ENCODE data around the gene NUP98.

DNA sequence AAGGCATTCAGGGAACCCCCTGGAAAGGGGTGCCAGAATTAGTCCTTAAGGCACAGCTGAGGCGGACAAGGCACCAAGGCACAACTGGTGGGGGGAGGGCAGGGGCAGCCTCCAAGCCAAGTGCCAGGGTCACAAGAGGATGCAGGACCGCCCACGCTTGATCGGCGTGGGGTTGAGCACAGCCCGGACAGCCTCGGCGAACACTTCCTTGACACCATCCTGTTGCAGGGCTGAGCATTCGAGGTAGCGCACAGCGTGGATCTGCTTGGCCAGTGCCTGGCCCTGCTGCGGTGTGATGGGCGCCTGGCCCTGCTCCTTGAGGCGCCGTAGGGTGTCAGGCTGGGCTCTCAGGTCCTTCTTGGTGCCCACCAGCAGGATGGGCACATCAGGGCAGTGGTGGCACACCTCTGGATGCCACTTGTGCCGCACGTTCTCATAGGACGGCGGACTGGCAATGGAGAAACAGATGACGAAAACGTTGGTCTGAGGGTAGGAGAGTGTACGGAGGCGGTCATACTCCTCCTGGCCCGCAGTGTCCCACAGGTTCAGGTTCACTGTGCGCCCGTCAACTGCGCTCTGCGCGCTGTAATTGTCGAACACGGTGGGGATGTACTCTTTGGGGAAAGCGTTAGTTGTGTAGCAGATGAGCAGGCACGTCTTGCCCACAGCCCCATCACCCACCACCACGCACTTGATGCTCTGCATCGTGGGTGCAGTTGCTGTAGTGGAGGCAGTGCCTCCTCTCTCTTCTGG, 30.3 kb upstream of the NUP98 start:
- TF ChIP-seq, protein P1, sequence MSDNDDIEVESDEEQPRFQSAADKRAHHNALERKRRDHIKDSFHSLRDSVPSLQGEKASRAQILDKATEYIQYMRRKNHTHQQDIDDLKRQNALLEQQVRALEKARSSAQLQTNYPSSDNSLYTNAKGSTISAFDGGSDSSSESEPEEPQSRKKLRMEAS (IDR thresholded peaks at IDR 0.05; ENCODE audit: low read depth): no peak
- TF ChIP-seq, protein P2, sequence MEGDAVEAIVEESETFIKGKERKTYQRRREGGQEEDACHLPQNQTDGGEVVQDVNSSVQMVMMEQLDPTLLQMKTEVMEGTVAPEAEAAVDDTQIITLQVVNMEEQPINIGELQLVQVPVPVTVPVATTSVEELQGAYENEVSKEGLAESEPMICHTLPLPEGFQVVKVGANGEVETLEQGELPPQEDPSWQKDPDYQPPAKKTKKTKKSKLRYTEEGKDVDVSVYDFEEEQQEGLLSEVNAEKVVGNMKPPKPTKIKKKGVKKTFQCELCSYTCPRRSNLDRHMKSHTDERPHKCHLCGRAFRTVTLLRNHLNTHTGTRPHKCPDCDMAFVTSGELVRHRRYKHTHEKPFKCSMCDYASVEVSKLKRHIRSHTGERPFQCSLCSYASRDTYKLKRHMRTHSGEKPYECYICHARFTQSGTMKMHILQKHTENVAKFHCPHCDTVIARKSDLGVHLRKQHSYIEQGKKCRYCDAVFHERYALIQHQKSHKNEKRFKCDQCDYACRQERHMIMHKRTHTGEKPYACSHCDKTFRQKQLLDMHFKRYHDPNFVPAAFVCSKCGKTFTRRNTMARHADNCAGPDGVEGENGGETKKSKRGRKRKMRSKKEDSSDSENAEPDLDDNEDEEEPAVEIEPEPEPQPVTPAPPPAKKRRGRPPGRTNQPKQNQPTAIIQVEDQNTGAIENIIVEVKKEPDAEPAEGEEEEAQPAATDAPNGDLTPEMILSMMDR (IDR thresholded peaks at IDR 0.05): no peak
- TF ChIP-seq, protein P3, sequence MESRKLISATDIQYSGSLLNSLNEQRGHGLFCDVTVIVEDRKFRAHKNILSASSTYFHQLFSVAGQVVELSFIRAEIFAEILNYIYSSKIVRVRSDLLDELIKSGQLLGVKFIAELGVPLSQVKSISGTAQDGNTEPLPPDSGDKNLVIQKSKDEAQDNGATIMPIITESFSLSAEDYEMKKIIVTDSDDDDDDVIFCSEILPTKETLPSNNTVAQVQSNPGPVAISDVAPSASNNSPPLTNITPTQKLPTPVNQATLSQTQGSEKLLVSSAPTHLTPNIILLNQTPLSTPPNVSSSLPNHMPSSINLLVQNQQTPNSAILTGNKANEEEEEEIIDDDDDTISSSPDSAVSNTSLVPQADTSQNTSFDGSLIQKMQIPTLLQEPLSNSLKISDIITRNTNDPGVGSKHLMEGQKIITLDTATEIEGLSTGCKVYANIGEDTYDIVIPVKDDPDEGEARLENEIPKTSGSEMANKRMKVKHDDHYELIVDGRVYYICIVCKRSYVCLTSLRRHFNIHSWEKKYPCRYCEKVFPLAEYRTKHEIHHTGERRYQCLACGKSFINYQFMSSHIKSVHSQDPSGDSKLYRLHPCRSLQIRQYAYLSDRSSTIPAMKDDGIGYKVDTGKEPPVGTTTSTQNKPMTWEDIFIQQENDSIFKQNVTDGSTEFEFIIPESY (IDR thresholded peaks at IDR 0.05; ENCODE audit: borderline replicate concordance, low read depth): no peak
- no peak for TF ChIP-seq SIN3A (IDR thresholded peaks at IDR 0.05; ENCODE audit: borderline replicate concordance, low read depth, low read length)
- TF ChIP-seq SMC3 (IDR thresholded peaks at IDR 0.05; ENCODE audit: low read depth, low read length): no peak
- TF ChIP-seq EP300 (IDR thresholded peaks at IDR 0.05; ENCODE audit: borderline replicate concordance in 1 of 2, low read depth in 1 of 2, low read length in 1 of 2): no peak
- TF ChIP-seq RAD21 (IDR thresholded peaks at IDR 0.05; ENCODE audit: low read length): no peak
- TF ChIP-seq POLR2AphosphoS5 (IDR thresholded peaks at IDR 0.05; ENCODE audit: low read depth, low read length): no peak
- TF ChIP-seq, protein P4, sequence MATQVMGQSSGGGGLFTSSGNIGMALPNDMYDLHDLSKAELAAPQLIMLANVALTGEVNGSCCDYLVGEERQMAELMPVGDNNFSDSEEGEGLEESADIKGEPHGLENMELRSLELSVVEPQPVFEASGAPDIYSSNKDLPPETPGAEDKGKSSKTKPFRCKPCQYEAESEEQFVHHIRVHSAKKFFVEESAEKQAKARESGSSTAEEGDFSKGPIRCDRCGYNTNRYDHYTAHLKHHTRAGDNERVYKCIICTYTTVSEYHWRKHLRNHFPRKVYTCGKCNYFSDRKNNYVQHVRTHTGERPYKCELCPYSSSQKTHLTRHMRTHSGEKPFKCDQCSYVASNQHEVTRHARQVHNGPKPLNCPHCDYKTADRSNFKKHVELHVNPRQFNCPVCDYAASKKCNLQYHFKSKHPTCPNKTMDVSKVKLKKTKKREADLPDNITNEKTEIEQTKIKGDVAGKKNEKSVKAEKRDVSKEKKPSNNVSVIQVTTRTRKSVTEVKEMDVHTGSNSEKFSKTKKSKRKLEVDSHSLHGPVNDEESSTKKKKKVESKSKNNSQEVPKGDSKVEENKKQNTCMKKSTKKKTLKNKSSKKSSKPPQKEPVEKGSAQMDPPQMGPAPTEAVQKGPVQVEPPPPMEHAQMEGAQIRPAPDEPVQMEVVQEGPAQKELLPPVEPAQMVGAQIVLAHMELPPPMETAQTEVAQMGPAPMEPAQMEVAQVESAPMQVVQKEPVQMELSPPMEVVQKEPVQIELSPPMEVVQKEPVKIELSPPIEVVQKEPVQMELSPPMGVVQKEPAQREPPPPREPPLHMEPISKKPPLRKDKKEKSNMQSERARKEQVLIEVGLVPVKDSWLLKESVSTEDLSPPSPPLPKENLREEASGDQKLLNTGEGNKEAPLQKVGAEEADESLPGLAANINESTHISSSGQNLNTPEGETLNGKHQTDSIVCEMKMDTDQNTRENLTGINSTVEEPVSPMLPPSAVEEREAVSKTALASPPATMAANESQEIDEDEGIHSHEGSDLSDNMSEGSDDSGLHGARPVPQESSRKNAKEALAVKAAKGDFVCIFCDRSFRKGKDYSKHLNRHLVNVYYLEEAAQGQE (IDR thresholded peaks at IDR 0.05; ENCODE audit: low read depth, low read length): no peak
- no peak for TF ChIP-seq YY1 (IDR thresholded peaks at IDR 0.05; ENCODE audit: low read depth)
- TF ChIP-seq JUND (IDR thresholded peaks at IDR 0.05): no peak
- TF ChIP-seq, protein P5, sequence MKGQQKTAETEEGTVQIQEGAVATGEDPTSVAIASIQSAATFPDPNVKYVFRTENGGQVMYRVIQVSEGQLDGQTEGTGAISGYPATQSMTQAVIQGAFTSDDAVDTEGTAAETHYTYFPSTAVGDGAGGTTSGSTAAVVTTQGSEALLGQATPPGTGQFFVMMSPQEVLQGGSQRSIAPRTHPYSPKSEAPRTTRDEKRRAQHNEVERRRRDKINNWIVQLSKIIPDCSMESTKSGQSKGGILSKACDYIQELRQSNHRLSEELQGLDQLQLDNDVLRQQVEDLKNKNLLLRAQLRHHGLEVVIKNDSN (IDR thresholded peaks at IDR 0.05; ENCODE audit: borderline replicate concordance, low read depth): no peak
- TF ChIP-seq TEAD4 (IDR thresholded peaks at IDR 0.05; ENCODE audit: borderline replicate concordance, insufficient read depth): no peak
- no peak for TF ChIP-seq GABPA (IDR thresholded peaks at IDR 0.05; ENCODE audit: low read depth)

Measured in SK-N-SH (cell line).